Measurements from ENCODE around the gene RFX7. TPM values are rescaled to one million over a fixed set of nuclear protein-coding genes. Genes with fewer than 3 reads are reported as not detected.
"Not testable (repeated sequence)": the region's sequence is repeated elsewhere in the genome, so short reads cannot be mapped to it uniquely, and the experiment has no call there.

Gene RFX7
- total and polyA plus RNA-seq, 8 donors: 1.3 to 12.4 (median 5.5) TPM

DNA sequence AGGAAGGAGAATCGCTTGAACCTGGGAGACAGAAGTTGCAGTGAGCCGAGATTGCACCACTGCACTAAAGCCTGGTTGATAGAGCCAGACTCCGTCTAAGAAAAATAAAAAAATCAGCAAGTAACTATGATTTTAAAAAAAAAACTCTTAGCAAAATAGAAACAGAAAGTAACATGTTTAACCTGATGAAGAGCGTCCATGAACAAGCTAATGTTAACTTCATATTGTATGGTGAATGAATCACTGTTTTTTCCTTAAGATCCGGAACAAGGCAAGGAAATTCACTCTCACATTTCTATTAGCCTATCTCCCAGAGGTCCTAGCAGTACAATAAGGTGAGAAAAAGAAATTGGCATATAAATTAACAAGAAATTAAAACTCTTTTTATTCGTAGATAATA is 69.0 kb downstream of the RFX7 start:
- Histone ChIP-seq H3K4me1 (no peaks in the 10 kb centered on the region), H3K36me3 (peaks cover 0 to 3% (median 0%) of the 10 kb centered on the region in 3 donors), H3K27ac (no peak overlapping the region), H3K27me3 (no peaks in the 10 kb centered on the region), H3K4me3 (no peak overlapping the region), H3K9me3 (no peaks in the 10 kb centered on the region)
- FAIRE-seq (no peak), DNase-seq (no peak), ATAC-seq (no peak)
- TF ChIP-seq, protein P1, sequence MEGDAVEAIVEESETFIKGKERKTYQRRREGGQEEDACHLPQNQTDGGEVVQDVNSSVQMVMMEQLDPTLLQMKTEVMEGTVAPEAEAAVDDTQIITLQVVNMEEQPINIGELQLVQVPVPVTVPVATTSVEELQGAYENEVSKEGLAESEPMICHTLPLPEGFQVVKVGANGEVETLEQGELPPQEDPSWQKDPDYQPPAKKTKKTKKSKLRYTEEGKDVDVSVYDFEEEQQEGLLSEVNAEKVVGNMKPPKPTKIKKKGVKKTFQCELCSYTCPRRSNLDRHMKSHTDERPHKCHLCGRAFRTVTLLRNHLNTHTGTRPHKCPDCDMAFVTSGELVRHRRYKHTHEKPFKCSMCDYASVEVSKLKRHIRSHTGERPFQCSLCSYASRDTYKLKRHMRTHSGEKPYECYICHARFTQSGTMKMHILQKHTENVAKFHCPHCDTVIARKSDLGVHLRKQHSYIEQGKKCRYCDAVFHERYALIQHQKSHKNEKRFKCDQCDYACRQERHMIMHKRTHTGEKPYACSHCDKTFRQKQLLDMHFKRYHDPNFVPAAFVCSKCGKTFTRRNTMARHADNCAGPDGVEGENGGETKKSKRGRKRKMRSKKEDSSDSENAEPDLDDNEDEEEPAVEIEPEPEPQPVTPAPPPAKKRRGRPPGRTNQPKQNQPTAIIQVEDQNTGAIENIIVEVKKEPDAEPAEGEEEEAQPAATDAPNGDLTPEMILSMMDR (IDR thresholded peaks at IDR 0.05): no peak
- intact Hi-C loops (cut with DNase I): no loop called here
- 92 to 94% methylated on average over 6 of the region's 6 CpGs for WGBS, 2 donors

DNA sequence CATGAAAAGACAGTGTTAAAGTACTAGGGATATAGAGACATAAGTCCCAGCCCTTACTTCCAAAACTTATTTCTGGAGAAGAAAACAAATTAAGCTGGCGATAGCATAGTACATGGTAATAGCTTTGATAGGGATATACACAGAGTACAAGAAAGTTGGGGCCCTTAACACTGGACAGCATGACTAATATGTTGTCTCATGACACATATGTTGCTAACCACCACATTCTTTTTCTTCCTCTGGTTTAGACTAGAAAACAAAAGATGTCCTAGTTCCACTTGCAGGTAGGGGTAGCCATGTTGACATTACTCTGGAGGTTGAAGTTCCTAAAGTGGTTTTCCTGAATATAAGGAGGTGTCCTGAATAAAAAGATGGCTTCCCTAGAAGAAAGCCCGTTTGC is 75.3 kb downstream of the RFX7 start:
- no peak for ATAC-seq
- no peaks in the 10 kb centered on the region for H3K4me1 ChIP-seq
- H3K27me3 ChIP-seq: no peaks in the 10 kb centered on the region
- intact Hi-C loops (cut with DNase I): no loop called here
- H3K9me3 ChIP-seq: no peaks in the 10 kb centered on the region
- WGBS, 2 donors: 84 to 92% methylated on average over 2 of the region's 2 CpGs
- no peak overlapping the region for H3K27ac ChIP-seq
- TF ChIP-seq, protein P1 (IDR thresholded peaks at IDR 0.05): no peak
- FAIRE-seq: no peak
- no peak for DNase-seq
- peaks cover 0 to under 1% (median 0%) of the 10 kb centered on the region in 3 donors for H3K36me3 ChIP-seq
- no peak overlapping the region for H3K4me3 ChIP-seq

DNA sequence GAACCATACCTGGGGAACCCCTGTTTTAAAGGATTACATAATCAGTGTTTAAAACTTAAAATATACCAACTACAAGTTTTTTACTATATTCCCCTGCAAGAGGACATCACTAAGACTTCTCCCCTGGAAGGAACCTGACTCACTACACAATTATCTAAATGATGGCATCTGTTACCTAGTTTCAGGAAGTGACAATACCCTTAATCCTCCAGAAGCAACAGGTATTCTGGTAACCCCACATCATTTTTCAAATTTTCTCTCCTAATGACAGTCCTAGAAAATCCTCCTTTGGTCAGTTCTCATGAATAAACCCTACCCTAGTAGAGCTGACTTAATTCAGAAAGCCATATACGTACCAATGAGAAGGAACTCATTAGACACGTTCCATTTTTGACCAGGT is 78.4 kb downstream of the RFX7 start:
- no peak for DNase-seq
- WGBS, 2 donors: 91 to 95% methylated on average over 2 of the region's 2 CpGs
- Histone ChIP-seq H3K27ac (no peak overlapping the region), H3K4me1 (no peaks in the 10 kb centered on the region), H3K27me3 (no peaks in the 10 kb centered on the region), H3K36me3 (no peaks in the 10 kb centered on the region), H3K4me3 (no peak overlapping the region), H3K9me3 (no peaks in the 10 kb centered on the region)
- no peak for ATAC-seq
- intact Hi-C loops (cut with DNase I): no loop called here
- TF ChIP-seq, protein P1 (IDR thresholded peaks at IDR 0.05): no peak
- no peak for FAIRE-seq

DNA sequence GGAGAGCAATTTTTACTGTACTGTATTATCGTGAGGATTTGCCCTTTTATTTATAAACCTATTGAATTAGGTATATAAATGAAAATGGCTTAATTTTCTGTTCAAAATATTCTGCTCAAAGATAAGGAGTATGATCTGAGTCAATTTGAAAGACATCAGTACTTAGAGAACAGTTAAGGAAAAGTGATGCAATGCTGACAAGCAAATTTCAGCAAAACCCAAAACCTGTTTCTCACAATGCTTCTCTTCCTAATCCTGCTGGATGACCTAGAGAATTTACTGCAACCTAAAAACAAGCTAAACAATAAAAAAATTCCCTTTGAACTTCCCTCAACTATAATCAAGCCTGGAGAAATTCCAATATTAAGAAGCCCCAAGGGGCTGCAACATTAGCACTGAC is 82.7 kb downstream of the RFX7 start:
- TF ChIP-seq, protein P1 (IDR thresholded peaks at IDR 0.05): no peak
- FAIRE-seq (no peak), ATAC-seq (no peak), DNase-seq (no peak)
- WGBS, 2 donors: 86 to 93% methylated on average over 1 of the region's 1 CpG
- H3K36me3 ChIP-seq: no peaks in the 10 kb centered on the region
- no peak overlapping the region for H3K27ac ChIP-seq
- H3K4me3 ChIP-seq: no peak overlapping the region
- intact Hi-C loops (cut with DNase I): no loop called here
- H3K9me3 ChIP-seq: no peaks in the 10 kb centered on the region
- no peaks in the 10 kb centered on the region for H3K27me3 ChIP-seq
- H3K4me1 ChIP-seq: no peaks in the 10 kb centered on the region

DNA sequence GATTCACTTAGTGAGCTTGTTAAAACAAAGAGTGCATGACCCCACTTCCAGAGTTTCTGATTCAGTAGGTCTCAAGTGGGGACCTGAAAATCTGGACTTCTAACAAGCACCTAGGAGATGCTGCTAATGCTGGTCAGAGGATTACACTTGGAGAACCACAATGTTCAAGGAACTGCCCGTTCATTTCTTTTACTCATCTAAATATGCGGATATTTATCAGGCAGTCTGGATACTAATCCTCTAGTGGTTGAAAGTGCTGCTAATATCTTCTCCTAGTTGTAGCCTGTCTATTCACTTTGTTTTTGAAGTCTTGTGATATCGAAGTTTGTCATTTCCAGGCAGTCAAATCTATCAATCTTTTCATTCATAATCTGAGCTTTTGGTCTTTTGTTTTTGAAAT is 86.8 kb downstream of the RFX7 start:
- Histone ChIP-seq H3K4me1 (no peaks in the 10 kb centered on the region), H3K27ac (no peak overlapping the region), H3K27me3 (no peaks in the 10 kb centered on the region), H3K36me3 (no peaks in the 10 kb centered on the region), H3K4me3 (no peak overlapping the region), H3K9me3 (no peaks in the 10 kb centered on the region)
- FAIRE-seq: no peak
- intact Hi-C loops (cut with DNase I): no loop called here
- 89 to 92% methylated on average over 3 of the region's 3 CpGs for WGBS, 2 donors
- no peak for DNase-seq
- TF ChIP-seq, protein P1 (IDR thresholded peaks at IDR 0.05): no peak
- ATAC-seq: no peak

DNA sequence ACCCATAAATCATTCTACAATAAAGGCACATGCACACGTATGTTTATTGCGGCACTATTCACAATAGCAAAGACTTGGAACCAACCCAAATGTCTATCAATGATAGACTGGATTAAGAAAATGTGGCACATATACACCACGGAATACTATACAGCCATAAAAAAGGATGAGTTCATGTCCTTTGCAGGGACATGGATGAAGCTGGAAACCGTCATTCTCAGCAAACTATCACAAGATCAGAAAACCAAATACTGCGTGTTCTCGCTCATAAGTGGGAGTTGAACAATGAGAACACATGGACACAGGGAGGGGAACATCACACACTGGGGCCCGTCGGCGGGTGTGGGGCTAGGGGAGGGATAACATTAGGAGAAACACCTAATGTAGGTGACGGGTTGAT is 88.4 kb downstream of the RFX7 start:
- not testable (repeated sequence) for H3K27ac ChIP-seq

GRCh38 chr15:56154768-56155167 is 88.9 kb downstream of the RFX7 start:
- H3K4me1 ChIP-seq; H3K27me3 ChIP-seq; DNase-seq; H3K9me3 ChIP-seq; H3K27ac ChIP-seq; ATAC-seq; intact Hi-C loops (cut with DNase I); H3K4me3 ChIP-seq; FAIRE-seq; H3K36me3 ChIP-seq: not testable (repeated sequence)
- 95 to 96% methylated on average over 4 of the region's 4 CpGs for WGBS, 2 donors

More for the DNA sequence above, 88.4 kb downstream of the RFX7 start:
- H3K4me3 ChIP-seq; H3K36me3 ChIP-seq; DNase-seq; H3K9me3 ChIP-seq; ATAC-seq; FAIRE-seq; H3K27me3 ChIP-seq; H3K4me1 ChIP-seq; intact Hi-C loops (cut with DNase I): not testable (repeated sequence)
- WGBS, 2 donors: 94 to 96% methylated on average over 9 to 10 of the region's 10 CpGs
